ENCODE data around the gene MLLT10. TPM values are rescaled to one million over a fixed set of nuclear protein-coding genes. Genes with fewer than 3 reads are reported as not detected.

Gene MLLT10
- total RNA-seq, 1 donor, result 37.6 TPM

GRCh38 chr10:21510241-21511094 lies 23.6 kb upstream of the MLLT10 start:
- Histone ChIP-seq H3K9me3 (ENCODE audit: low read depth, low read length) (no peaks in the 10 kb centered on the region), H3K4me3 (ENCODE audit: insufficient read depth, low read length) (peak overlapping the region; percentile 65), H3K36me3 (ENCODE audit: insufficient read depth, low read length) (no peaks in the 10 kb centered on the region), H3K79me2 (ENCODE audit: insufficient read depth, low read length) (no peaks in the 10 kb centered on the region), H3K4me2 (ENCODE audit: insufficient read depth, low read length) (peak overlapping the region; percentile 65), H3K27me3 (ENCODE audit: insufficient read depth, low read length) (peaks cover 3% of the 10 kb centered on the region), H4K20me1 (ENCODE audit: insufficient read depth, low read length) (no peaks in the 10 kb centered on the region), H3K4me1 (ENCODE audit: insufficient read depth, low read length) (no peaks in the 10 kb centered on the region), H2AFZ (ENCODE audit: low read length) (peak overlapping the region; percentile 81), H3K27ac (ENCODE audit: low read depth, low read length) (no peak overlapping the region)
- peak; percentile 93 for DNase-seq (ENCODE audit: insufficient read length, low spot score, missing footprints)
- no peak for TF ChIP-seq CTCF (IDR thresholded peaks at IDR 0.05; ENCODE audit: extremely low read depth, low read depth, low read length)

GRCh38 chr10:21511095-21511570 lies 22.9 kb upstream of the MLLT10 start:
- Histone ChIP-seq H2AFZ (ENCODE audit: low read length) (no peak overlapping the region), H3K4me1 (ENCODE audit: insufficient read depth, low read length) (peaks cover 3% of the 10 kb centered on the region), H3K27ac (ENCODE audit: low read depth, low read length) (no peak overlapping the region), H3K9me3 (ENCODE audit: low read depth, low read length) (no peaks in the 10 kb centered on the region), H4K20me1 (ENCODE audit: insufficient read depth, low read length) (no peaks in the 10 kb centered on the region), H3K4me3 (ENCODE audit: insufficient read depth, low read length) (no peak overlapping the region), H3K4me2 (ENCODE audit: insufficient read depth, low read length) (no peak overlapping the region), H3K27me3 (ENCODE audit: insufficient read depth, low read length) (no peaks in the 10 kb centered on the region), H3K36me3 (ENCODE audit: insufficient read depth, low read length) (no peaks in the 10 kb centered on the region), H3K79me2 (ENCODE audit: insufficient read depth, low read length) (no peaks in the 10 kb centered on the region)
- TF ChIP-seq CTCF (IDR thresholded peaks at IDR 0.05; ENCODE audit: extremely low read depth, low read depth, low read length), result no peak
- peak; percentile 42 for DNase-seq (ENCODE audit: insufficient read length, low spot score, missing footprints)

DNA sequence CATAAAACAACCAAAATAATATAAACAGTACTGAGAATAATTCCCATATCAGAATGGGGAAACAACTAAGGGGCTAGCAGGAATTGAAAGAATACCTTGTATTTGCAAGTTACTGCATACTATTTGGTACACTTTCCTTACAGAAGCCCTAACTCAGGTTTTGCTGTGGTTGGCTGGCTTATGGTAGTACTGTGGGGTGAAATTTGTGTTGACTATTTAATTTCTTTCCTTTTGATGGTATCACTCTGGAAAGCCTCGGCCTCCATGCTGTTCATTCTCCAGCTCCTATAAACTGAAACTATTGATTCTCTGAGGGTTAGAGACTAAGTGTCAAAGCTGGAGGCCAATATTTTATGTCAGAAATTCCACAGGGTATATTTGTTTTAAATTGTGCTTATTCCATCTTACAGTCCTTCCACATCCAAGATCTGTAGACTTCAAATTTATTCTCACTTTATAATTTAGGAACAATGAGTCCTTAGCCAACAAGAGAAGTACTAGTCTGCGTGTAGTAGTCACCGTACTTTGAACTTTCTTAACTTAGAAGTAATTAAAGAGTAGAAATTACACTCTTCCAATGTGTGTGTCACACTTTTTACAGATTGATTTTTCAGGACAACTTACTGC lies 22.0 kb upstream of the MLLT10 start:
- H4K20me1 ChIP-seq (ENCODE audit: insufficient read depth, low read length), result no peaks in the 10 kb centered on the region
- peaks cover 4% of the 10 kb centered on the region for H3K4me1 ChIP-seq (ENCODE audit: insufficient read depth, low read length)
- no peaks in the 10 kb centered on the region for H3K36me3 ChIP-seq (ENCODE audit: insufficient read depth, low read length)
- no peak overlapping the region for H3K4me3 ChIP-seq (ENCODE audit: insufficient read depth, low read length)
- no peaks in the 10 kb centered on the region for H3K9me3 ChIP-seq (ENCODE audit: low read depth, low read length)
- TF ChIP-seq CTCF (IDR thresholded peaks at IDR 0.05; ENCODE audit: extremely low read depth, low read depth, low read length), result no peak
- no peak overlapping the region for H2AFZ ChIP-seq (ENCODE audit: low read length)
- no peak overlapping the region for H3K4me2 ChIP-seq (ENCODE audit: insufficient read depth, low read length)
- no peak overlapping the region for H3K27ac ChIP-seq (ENCODE audit: low read depth, low read length)
- no peaks in the 10 kb centered on the region for H3K27me3 ChIP-seq (ENCODE audit: insufficient read depth, low read length)
- no peaks in the 10 kb centered on the region for H3K79me2 ChIP-seq (ENCODE audit: insufficient read depth, low read length)
- peak; percentile 65 for DNase-seq (ENCODE audit: insufficient read length, low spot score, missing footprints)

Measured in osteoblast (primary cell).